ENCODE data around the gene GRPEL2. TPM values are rescaled to one million over a fixed set of nuclear protein-coding genes. Genes with fewer than 3 reads are reported as not detected.

GRPEL2 gene
- total and polyA plus RNA-seq, 2 of the 8 experiments (the other 6 are each of a cell fraction or from before 2014, with no cell fraction given): 11.2 to 52.2 TPM

- DNase-seq (ENCODE audit: low read depth in 1 of 2, low spot score in 2 of 2) (no peak), FAIRE-seq (no peak)
- no peaks in the 10 kb centered on the region for H3K79me2 ChIP-seq (ENCODE audit: control insufficient read depth in 1 of 2, insufficient read depth in 2 of 2, low read length in 2 of 2)
- no peak overlapping the region for H3K4me2 ChIP-seq (ENCODE audit: insufficient read depth in 1 of 2, low read depth in 2 of 2, low read length in 2 of 2)
- no peak overlapping the region for H2BK15ac ChIP-seq (ENCODE audit: low read length)
- H4K8ac ChIP-seq (ENCODE audit: extremely low read depth, insufficient read depth, low read length): no peak overlapping the region
- no peak overlapping the region for H3K4me3 ChIP-seq (ENCODE audit: extremely low read depth in 1 of 4, insufficient read depth in 2 of 4, low read depth in 3 of 4, low read length in 4 of 4)
- H4K20me1 ChIP-seq (replicated peaks in 1 of 2; ENCODE audit: control insufficient read depth in 1 of 2, insufficient read depth in 2 of 2, low read length in 2 of 2): no peaks in the 10 kb centered on the region
- WGBS, 2 experiments (ENCODE audit: extremely low coverage in 1 of 2, insufficient coverage in 1 of 2, insufficient read length in 1 of 2, insufficient replicate concordance in 2 of 2, low coverage in 1 of 2, low lambda C conversion rate in 2 of 2, missing lambda C conversion rate in 1 of 2): 75% methylated on average over 4 of the region's 5 CpGs; no CpG with 5 or more reads in 1 of the 2 experiments
- no peak overlapping the region for H3K23ac ChIP-seq (ENCODE audit: insufficient read length)
- H3K36me3 ChIP-seq (ENCODE audit: control insufficient read depth in 2 of 4, insufficient read depth in 4 of 4, low read length in 3 of 4): no peaks in the 10 kb centered on the region
- no peaks in the 10 kb centered on the region for H3K27me3 ChIP-seq (replicated peaks in 1 of 4; ENCODE audit: control insufficient read depth in 3 of 4, extremely low read depth in 1 of 4, insufficient read depth in 3 of 4, low read length in 3 of 4)
- H2AFZ ChIP-seq (ENCODE audit: low read length): no peak overlapping the region
- no peak overlapping the region for H3K4ac ChIP-seq (replicated peaks; ENCODE audit: insufficient read length, low read depth, low read length)
- H3K18ac ChIP-seq (ENCODE audit: extremely low read depth, low read length): no peak overlapping the region; the same call in 1 of the 2 replicates
- no peak overlapping the region for H3K56ac ChIP-seq (replicated peaks; ENCODE audit: insufficient read length, low read depth, low read length)
- H2BK5ac ChIP-seq (ENCODE audit: low read depth, low read length): no peak overlapping the region
- no peak overlapping the region for H2BK12ac ChIP-seq (ENCODE audit: low read depth, low read length)
- no peak overlapping the region for H3K14ac ChIP-seq (ENCODE audit: insufficient read length)
- ChIA-PET POLR2A (ENCODE audit: partially characterized antibody) (interaction anchor here (0.6 kb wide), 1 partner anchor 40 kb away, joined by 3 read pairs; no protein-coding TSS in a partner anchor), CTCF (ENCODE audit: partially characterized antibody) (interaction anchor here (1.0 to 46.1 kb wide), 6 partner anchors 9 to 80 kb away, joined by 3 to 1310 read pairs (median 4); no protein-coding TSS in a partner anchor)
- no peak overlapping the region for H4K5ac ChIP-seq (ENCODE audit: insufficient read length, low read depth, low read length)
- no peak overlapping the region for H2BK20ac ChIP-seq (ENCODE audit: low read length)
- no peak overlapping the region; the same call in 1 of the 2 replicates for H2AK5ac ChIP-seq (ENCODE audit: low read depth, low read length)
- H4K91ac ChIP-seq (replicated peaks; ENCODE audit: insufficient read length, low read length): no peak overlapping the region
- no peaks in the 10 kb centered on the region; a peak in 4 of 7 replicates for H3K4me1 ChIP-seq (replicated peaks in 1 of 4; ENCODE audit: control insufficient read depth in 3 of 4, insufficient read depth in 4 of 4, low read length in 3 of 4)
- H3K9ac ChIP-seq (replicated peaks in 1 of 4; ENCODE audit: extremely low read depth in 1 of 4, low read depth in 3 of 4, low read length in 3 of 4): no peak overlapping the region
- no peaks in the 10 kb centered on the region for H3K9me3 ChIP-seq (ENCODE audit: insufficient read depth in 2 of 2, low read depth in 1 of 2, low read length in 1 of 2)
- no peak overlapping the region; the same call in 1 of the 2 replicates for H3K27ac ChIP-seq (ENCODE audit: low read depth, low read length)
- H2BK120ac ChIP-seq (replicated peaks; ENCODE audit: low read depth, low read length): no peak overlapping the region
- no peaks in the 10 kb centered on the region for H3K23me2 ChIP-seq (ENCODE audit: low read depth, low read length)
- H3K79me1 ChIP-seq (ENCODE audit: low read depth, low read length): no peaks in the 10 kb centered on the region
- no peak for TF ChIP-seq CBX5 (IDR thresholded peaks at IDR 0.05; ENCODE audit: low read depth, low read length)
- no peak for TF ChIP-seq RNF2 (IDR thresholded peaks at IDR 0.05; ENCODE audit: borderline replicate concordance, low read depth, low read length, missing control alignments, poor library complexity, severe bottlenecking)
- TF ChIP-seq EGR1 (IDR thresholded peaks at IDR 0.05; ENCODE audit: borderline replicate concordance, low read depth, low read length): no peak
Measured at GRCh38 chr5:149378241-149378820, 33.0 kb downstream of the GRPEL2 start.

Measured in H1 (cell line).